ENCODE measurements around the gene PREB.

PREB gene

DNA sequence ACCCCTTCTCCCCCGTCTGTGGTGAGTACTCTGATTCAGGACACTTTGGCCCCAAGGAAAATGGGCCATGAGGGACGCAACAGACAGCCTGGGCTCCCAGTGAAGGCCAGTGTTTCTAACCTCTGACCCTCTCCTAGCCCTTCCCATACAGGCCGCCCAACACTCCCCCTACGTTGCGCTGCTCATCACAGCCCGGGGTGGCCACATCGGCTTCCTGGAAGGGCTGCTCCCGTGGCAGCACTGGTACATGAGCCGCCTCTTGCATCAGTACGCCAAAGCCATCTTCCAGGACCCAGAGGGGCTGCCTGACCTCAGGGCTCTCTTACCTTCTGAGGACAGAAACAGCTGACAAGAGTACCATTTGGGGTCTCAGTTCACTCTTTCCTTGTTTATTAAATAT lies 4.0 kb downstream of the PREB start:
- no peak overlapping the region for H3K4me3 ChIP-seq (ENCODE audit: insufficient read depth, low read length, poor library complexity, severe bottlenecking)
- no peak overlapping the region for H2AFZ ChIP-seq (ENCODE audit: low read depth, low read length, severe bottlenecking)
- H3K9me2 ChIP-seq (replicated peaks; ENCODE audit: insufficient read depth, low read length), result no peaks in the 10 kb centered on the region
- H3K79me2 ChIP-seq (ENCODE audit: insufficient read depth, low read length), result peaks cover 13% of the 10 kb centered on the region; the same call in 1 of the 2 replicates
- no peak overlapping the region for H3K9ac ChIP-seq (ENCODE audit: low read length)
- H3K4me2 ChIP-seq (ENCODE audit: low read depth, low read length, poor library complexity, severe bottlenecking), result no peak overlapping the region
- H4K20me1 ChIP-seq (ENCODE audit: low read depth, low read length), result no peaks in the 10 kb centered on the region
- peaks cover 7% of the 10 kb centered on the region; the same call in 1 of the 2 replicates for H3F3A ChIP-seq (ENCODE audit: insufficient read depth)
- H3K9me3 ChIP-seq (ENCODE audit: insufficient read depth, low read length), result no peaks in the 10 kb centered on the region
- no peak for TF ChIP-seq CTCF (IDR thresholded peaks at IDR 0.05; ENCODE audit: insufficient read depth, low read length, poor library complexity, severe bottlenecking)
- no peaks in the 10 kb centered on the region for H3K36me3 ChIP-seq (ENCODE audit: low read length)
- H3K27me3 ChIP-seq (ENCODE audit: low read length), result no peaks in the 10 kb centered on the region
- H3K27ac ChIP-seq (ENCODE audit: low read depth, low read length), result no peak overlapping the region

DNA sequence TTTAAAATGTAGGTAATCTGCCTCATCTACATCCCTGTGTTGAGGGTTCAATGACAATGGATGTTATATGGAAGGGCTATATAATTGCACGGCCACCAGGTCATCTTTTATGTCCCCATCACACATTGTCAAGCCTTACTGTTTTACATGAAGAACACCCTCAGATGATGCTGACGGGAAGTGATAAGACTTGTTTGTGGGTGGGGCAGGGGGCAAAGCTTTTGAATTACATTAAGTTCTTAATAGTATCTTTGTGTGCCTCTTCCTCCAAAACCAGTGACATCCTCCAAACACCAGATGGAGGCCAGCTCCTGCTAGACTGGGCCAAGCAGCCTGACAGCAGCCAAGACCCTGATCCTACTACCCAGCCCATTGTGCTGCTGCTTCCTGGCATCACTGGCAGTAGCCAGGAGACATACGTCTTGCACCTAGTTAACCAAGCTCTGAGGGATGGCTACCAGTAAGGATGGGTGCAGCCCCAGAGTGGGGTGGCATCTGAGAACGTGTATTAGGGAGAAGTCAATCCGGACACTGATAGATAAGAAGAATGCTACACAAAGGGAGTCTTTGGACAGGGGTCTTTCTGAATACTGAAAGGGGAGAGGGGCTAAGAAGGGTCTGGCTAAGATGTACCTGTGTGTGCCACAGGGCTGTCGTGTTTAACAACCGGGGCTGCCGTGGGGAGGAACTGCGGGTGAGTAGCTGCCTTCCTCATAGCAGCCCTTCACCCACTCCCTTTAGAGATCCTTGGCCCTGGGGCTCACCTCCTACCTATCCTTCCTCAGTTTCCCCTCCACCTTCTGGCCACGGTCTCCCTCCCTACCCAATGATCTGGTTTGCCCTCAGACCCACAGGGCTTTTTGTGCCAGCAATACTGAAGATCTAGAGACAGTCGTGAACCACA lies 5.5 kb downstream of the PREB start:
- Histone ChIP-seq H3K36me3 (ENCODE audit: low read length) (no peaks in the 10 kb centered on the region), H3K27me3 (ENCODE audit: low read length) (no peaks in the 10 kb centered on the region), H3K79me2 (ENCODE audit: insufficient read depth, low read length) (peaks cover 9% of the 10 kb centered on the region; the same call in 1 of the 2 replicates), H2AFZ (ENCODE audit: low read depth, low read length, severe bottlenecking) (no peak overlapping the region), H3K9me3 (ENCODE audit: insufficient read depth, low read length) (no peaks in the 10 kb centered on the region), H3K9ac (ENCODE audit: low read length) (no peak overlapping the region), H3K9me2 (replicated peaks; ENCODE audit: insufficient read depth, low read length) (no peaks in the 10 kb centered on the region), H4K20me1 (ENCODE audit: low read depth, low read length) (no peaks in the 10 kb centered on the region), H3K4me2 (ENCODE audit: low read depth, low read length, poor library complexity, severe bottlenecking) (no peak overlapping the region), H3K4me3 (ENCODE audit: insufficient read depth, low read length, poor library complexity, severe bottlenecking) (no peak overlapping the region), H3F3A (ENCODE audit: insufficient read depth) (peaks cover 7% of the 10 kb centered on the region; the same call in 1 of the 2 replicates), H3K27ac (ENCODE audit: low read depth, low read length) (no peak overlapping the region)
- TF ChIP-seq CTCF (IDR thresholded peaks at IDR 0.05; ENCODE audit: insufficient read depth, low read length, poor library complexity, severe bottlenecking), result no peak
- no peak for TF ChIP-seq EZH2phosphoT487 (conservative IDR thresholded peaks at IDR 0.05; ENCODE audit: low read length)

- Histone ChIP-seq H3K36me3 (ENCODE audit: low read length) (no peaks in the 10 kb centered on the region), H3K79me2 (ENCODE audit: insufficient read depth, low read length) (peaks cover 2% of the 10 kb centered on the region; the same call in 1 of the 2 replicates), H3K9me2 (replicated peaks; ENCODE audit: insufficient read depth, low read length) (no peaks in the 10 kb centered on the region), H3K9ac (ENCODE audit: low read length) (no peak overlapping the region), H3K27me3 (ENCODE audit: low read length) (no peaks in the 10 kb centered on the region), H2AFZ (ENCODE audit: low read depth, low read length, severe bottlenecking) (no peak overlapping the region), H3K9me3 (ENCODE audit: insufficient read depth, low read length) (no peaks in the 10 kb centered on the region), H4K20me1 (ENCODE audit: low read depth, low read length) (no peaks in the 10 kb centered on the region), H3F3A (ENCODE audit: insufficient read depth) (peaks cover 7% of the 10 kb centered on the region; the same call in 1 of the 2 replicates), H3K4me2 (ENCODE audit: low read depth, low read length, poor library complexity, severe bottlenecking) (no peak overlapping the region), H3K27ac (ENCODE audit: low read depth, low read length) (no peak overlapping the region), H3K4me3 (ENCODE audit: insufficient read depth, low read length, poor library complexity, severe bottlenecking) (no peak overlapping the region)
- no peak for TF ChIP-seq EZH2phosphoT487 (conservative IDR thresholded peaks at IDR 0.05; ENCODE audit: low read length)
- TF ChIP-seq CTCF (IDR thresholded peaks at IDR 0.05; ENCODE audit: insufficient read depth, low read length, poor library complexity, severe bottlenecking), result no peak
Measured at GRCh38 chr2:27127883-27128667, 6.4 kb downstream of the PREB start.
